WTC11 (cell line): ENCODE results near the gene SLN.

Experiments used
- AFF4 ChIP-seq: sonication (generic); formaldehyde crosslinking; IDR thresholded peaks from 2 replicates; pipeline ENCODE4 v1.8.1; 2023; ENCODE audit warnings: mild to moderate bottlenecking, missing genetic modification reagents, borderline replicate concordance
- CTCF ChIP-seq: fragments of 200-600 bp; IDR thresholded peaks from 2 replicates; pipeline ENCODE4 v1.8.0; 2022; ENCODE audit warnings: antibody characterized with exemption
- E2F5 ChIP-seq: sonication (generic); formaldehyde crosslinking; IDR thresholded peaks from 2 replicates; pipeline ENCODE4 v1.8.1; 2022; ENCODE audit warnings: mild to moderate bottlenecking, moderate library complexity, missing genetic modification reagents
- MXD4 ChIP-seq: fragments of 250-450 bp; sonication (Bioruptor Pico); IDR thresholded peaks from 2 replicates; pipeline ENCODE4 v1.8.0; 2021; ENCODE audit warnings: mild to moderate bottlenecking, moderate library complexity, borderline replicate concordance
- RORB ChIP-seq: fragments of 250-450 bp; sonication (Bioruptor Pico); IDR thresholded peaks from 2 replicates; pipeline ENCODE4 v1.9.0; 2021; ENCODE audit warnings: mild to moderate bottlenecking
- TCF7 ChIP-seq: sonication (generic); formaldehyde crosslinking; IDR thresholded peaks from 2 replicates; pipeline ENCODE4 v1.8.0; 2022; ENCODE audit warnings: mild to moderate bottlenecking, low read depth, missing genetic modification reagents, moderate library complexity
- ZSCAN18 ChIP-seq: fragments of 250-450 bp; sonication (Bioruptor Pico); IDR thresholded peaks from 2 replicates; pipeline ENCODE4 v2.1.2; 2022; ENCODE audit warnings: mild to moderate bottlenecking, moderate library complexity

DNA sequence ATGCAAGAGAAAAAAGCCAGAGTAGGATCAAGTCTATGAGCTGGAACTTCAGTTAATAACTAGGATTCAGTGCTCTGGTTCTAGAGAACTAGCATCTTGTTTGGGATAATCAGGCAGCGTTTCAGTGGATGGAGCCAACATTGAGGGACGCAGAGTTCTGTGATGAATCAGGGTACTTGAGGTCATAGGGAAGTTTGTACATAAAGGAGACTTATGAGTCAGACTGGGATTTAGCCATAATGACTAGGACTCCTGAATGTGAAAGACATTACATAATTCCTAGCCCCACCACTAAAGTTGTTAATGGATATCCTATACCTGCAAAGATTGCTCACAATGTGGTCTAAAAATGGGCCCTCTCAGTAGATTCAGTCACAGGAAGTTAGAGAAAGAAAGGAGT lies 6.8 kb downstream of the SLN start:
- TF ChIP-seq CTCF (no peak), MXD4 (CRISPR knock-in tag) (no peak), AFF4 (no peak), TCF7 (no peak), ZSCAN18 (CRISPR knock-in tag) (no peak), RORB (CRISPR knock-in tag) (no peak), E2F5 (CRISPR knock-in tag) (no peak)
